GM19468 (cell line): Measurements from ENCODE around the gene MON1B.

Experiments used
- ATAC-seq: cut with Tn5 transposase; IDR thresholded peaks from one replicate; pipeline ENCODE4 v1.9.1; 2021; ENCODE audit warnings: mild to moderate bottlenecking, moderate library complexity, moderate number of reproducible peaks; ENCODE audit not compliant: unreplicated experiment; ENCODE audit errors: extremely low read depth

The MON1B gene

GRCh38 chr16:77194295-77195231, 3.6 kb downstream of the MON1B start:
- ATAC-seq: no peak

- no peak for ATAC-seq
These were observed 4.4 kb downstream of the MON1B start for GRCh38 chr16:77195411-77195810.

- ATAC-seq: no peak
These were observed 6.8 kb downstream of the MON1B start for GRCh38 chr16:77197747-77198146.

GRCh38 chr16:77199211-77199610, 8.2 kb downstream of the MON1B start, which contains the start of gene SYCE1L:
TSS of gene SYCE1L (plus strand) at chr16:77199408. CDS start at chr16:77199452, 44 bp downstream.
- no peak for ATAC-seq

DNA sequence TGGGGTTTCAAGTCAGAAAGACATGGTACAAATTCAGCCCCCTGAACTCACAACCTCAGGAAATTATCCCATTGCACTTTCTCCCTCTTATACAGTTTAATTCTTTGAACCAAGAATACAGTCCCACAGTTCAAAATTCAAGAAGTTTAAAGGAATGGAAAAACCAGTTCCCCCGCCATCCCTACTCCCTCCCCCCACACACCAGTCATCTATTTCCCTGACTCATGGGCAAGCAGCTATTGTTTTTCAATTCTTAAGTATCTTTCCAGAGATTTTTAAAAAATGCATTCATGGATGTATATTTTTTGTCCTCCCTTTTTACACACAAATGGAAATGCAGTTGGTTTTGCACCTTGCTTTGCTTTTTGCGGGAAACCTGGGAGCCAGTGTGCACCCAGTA, 15.5 kb downstream of the MON1B start:
- no peak for ATAC-seq

GRCh38 chr16:77207030-77207429, 16.0 kb downstream of the MON1B start:
- ATAC-seq: no peak

DNA sequence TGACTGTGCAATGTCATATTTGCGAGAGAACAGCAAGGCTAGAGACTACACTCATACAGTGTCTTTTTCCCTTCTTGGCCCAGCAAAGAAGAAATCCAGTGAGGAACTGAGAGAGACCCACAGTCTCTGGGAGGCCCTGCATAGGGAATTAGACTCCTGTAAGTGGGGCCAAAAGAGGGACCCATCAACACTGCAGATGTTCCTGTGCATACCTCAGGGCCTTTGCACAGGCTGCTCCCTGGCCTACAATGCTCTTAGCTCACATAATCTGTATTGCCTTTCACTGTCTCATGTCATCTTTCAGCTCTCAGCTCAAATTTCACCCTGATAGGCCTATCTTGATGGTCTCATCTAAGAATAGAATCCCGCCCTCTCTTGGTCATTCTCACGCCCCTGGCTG, 17.4 kb downstream of the MON1B start:
- ATAC-seq: no peak

- peak; percentile 24 for ATAC-seq
These were observed 21.1 kb downstream of the MON1B start for GRCh38 chr16:77211880-77212740.

GRCh38 chr16:77212741-77213541, 22.0 kb downstream of the MON1B start:
- peak; percentile 50 for ATAC-seq

DNA sequence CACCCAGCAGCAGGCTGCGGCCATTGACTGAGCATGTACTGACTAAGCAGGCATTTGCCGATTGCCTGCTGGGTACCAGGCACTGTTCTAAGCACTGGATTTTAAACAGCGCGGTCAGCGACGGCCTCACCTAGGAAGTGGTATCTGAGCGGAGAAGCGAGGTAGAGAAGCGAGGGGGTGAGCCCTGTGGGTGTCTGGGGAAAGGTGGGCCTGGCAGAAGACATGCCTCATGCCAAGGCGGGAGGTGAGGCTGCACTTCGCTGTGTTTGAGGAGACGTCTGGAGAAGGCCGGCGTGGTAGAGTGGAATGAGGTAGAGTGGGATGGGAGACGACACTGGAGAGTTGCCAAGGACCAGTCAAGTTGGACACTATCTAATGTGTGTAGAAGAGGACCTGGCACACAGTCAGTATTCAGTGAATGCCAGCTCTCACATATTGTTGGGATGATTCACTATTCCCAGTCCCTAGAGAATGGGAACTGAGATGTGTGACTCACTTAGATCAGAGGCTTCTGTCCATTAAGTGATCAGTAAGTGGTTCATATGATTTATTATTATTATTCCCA, 22.6 kb downstream of the MON1B start:
- ATAC-seq: no peak

DNA sequence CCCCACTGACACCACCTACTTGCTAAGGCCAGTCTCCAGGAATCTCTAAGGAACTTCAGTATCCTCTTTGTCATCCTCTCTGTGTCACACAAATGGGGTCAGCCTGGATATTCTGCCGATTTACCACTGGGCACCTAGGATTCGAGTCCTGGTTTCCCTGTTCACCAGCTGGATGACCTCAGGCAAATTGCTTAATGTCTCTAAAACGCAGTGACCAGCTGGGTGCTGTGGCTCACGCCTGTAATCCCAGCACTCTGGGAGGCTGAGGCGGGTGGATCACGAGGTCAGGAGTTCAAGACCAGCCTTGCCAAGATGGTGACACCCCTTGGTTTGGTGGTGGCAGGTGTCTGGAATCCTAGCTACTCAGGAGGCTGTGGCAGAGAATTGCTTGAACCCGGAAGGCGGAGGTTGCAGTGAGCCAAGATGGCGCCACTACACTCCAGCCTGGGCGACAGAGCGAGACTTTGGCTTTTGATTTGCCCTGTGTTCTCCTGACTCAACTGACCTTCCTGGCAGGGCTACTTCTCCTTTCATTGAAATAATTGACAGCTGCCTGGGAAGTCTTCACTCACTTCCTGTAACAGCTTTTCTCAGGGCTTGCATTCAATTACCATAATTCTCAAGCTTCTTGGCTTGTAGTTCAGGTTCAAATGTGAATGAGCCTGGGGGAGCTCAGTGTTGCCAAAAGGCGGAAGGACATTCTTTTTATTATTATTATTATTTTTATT, 23.6 kb downstream of the MON1B start:
- no peak for ATAC-seq

DNA sequence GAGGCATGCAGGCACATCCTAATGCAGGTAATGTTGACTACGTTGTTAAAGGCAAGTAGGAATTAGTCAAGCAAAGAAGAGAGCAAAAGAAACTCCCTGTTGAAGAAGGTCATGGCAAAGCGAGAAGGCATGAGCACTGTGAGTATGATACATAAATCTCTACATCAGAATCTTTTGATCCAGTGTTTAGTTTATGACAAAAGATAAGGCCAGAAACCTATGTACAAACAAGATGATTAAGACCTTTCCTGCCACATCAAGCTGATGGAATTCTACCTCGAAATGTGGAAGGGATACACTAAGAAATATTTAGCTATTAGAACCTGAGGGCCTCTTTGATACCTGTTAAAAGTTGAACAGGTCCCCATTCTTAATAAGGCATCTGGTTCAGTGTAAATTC, 28.4 kb downstream of the MON1B start:
- ATAC-seq: no peak

DNA sequence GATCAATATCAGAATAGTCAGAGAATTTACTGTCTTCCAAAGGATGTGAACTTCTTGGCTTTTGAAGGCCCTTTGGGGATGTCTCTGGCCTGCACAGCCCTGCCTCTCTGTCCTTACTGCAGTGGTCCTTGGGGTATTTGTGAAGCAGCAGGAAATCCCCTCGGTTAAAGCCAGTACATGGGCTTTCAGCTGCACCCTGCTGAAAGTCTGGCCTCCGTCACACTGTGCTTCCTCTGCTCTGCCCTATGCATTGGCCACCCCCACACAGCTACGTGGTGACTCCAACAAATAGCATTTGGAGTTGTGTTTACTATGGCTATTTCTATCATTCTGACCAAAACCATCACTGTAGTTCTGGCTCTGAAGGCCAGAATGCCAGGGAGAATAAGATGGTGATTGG, 29.4 kb downstream of the MON1B start:
- peak; percentile 22 for ATAC-seq

- ATAC-seq: no peak
These were observed 30.5 kb downstream of the MON1B start for GRCh38 chr16:77221482-77221881.

- ATAC-seq: no peak
These were observed 32.2 kb downstream of the MON1B start for GRCh38 chr16:77223184-77223583.

DNA sequence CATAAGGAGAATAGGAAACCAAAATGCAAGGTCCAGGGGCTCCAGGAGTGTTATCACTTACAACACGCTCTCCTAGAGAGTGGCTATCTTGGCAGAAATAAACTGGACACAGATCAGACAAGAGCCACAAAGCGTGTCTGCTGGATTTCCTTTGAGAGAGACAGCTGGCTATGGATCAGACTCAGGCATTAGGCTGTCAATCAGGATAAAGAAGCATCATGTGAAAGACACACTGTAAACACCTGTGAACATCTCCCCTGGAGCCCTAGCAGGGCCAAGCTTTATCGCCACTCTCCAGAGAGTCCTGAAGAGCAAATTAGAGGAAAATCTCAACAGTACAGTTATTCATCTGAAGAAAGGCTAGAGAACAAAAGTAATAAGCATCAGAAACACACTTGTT, 34.2 kb downstream of the MON1B start:
- no peak for ATAC-seq

GRCh38 chr16:77227745-77228144, 36.8 kb downstream of the MON1B start:
- ATAC-seq: no peak

DNA sequence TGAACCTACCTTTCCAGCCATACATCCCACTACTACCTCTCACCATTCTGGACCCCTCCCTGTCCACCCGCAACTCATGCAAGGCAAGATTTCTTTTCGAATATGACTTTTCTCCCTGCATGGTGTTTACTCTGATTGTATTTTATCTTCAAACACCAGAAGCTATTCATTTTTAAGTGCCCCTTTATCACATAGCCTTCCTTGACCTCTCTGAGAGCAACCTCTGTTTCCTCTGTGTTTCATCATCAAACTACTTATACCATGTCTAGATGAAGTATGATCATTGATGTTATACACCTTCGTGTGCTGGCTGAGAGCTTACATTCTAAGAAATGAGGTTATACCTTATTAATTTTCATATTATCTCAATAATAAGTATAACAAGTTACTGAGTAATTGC, 40.1 kb downstream of the MON1B start:
- no peak for ATAC-seq

DNA sequence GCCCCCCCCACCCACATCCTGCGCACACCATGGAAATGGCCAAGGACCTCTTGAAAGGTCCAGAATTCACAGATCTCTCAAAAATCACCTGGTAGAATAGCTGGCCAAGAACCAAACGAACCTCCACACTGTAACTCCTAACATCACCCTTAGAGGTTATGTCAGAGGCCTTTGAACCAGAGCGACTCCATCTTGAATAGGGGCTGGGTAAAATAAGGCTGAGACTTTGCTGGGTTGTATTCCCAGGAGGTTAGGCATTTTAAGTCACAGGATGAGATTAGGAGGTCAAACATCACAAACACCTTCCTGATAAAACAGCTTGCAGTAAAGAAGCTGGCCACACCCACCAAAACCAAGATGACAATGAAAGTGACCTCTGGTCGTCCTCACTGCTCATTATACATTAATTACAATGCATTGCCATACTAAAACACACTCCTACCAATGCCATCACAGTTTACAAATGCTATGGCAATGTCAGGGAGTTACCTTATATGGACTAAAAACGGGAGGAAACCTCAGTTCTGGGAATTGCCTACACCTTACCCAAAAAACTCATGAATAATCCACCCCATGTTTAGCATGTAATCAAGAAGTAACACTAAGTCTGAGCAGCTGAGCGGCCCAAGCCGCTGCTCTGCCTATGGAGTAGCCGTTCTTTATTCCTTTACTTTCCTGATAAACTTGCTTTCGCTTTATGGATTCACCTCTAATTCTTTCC, 43.0 kb downstream of the MON1B start:
- ATAC-seq: no peak
